HG03095 (cell line): ENCODE measurements around the gene RNF180.
"Not testable (repeated sequence)": the region's sequence is repeated elsewhere in the genome, so short reads cannot be mapped to it uniquely, and the experiment has no call there.

ENCODE experiments used
- ATAC-seq: cut with Tn5 transposase; IDR thresholded peaks from one replicate; pipeline ENCODE4 v1.9.1; 2021; ENCODE audit warnings: moderate library complexity; ENCODE audit not compliant: unreplicated experiment

RNF180 gene

GRCh38 chr5:64273276-64273675 is 107.6 kb downstream of the RNF180 start:
- ATAC-seq: no peak

GRCh38 chr5:64285188-64286130 is 119.8 kb downstream of the RNF180 start:
- no peak for ATAC-seq

GRCh38 chr5:64286381-64286780 is 120.7 kb downstream of the RNF180 start:
- no peak for ATAC-seq

- not testable (repeated sequence) for ATAC-seq
Measured at GRCh38 chr5:64288496-64288895, 122.9 kb downstream of the RNF180 start.

- no peak for ATAC-seq
Measured at GRCh38 chr5:64292611-64293215, 127.1 kb downstream of the RNF180 start.

GRCh38 chr5:64295101-64295500 is 129.5 kb downstream of the RNF180 start:
- no peak for ATAC-seq

GRCh38 chr5:64298586-64298985 is 132.9 kb downstream of the RNF180 start:
- no peak for ATAC-seq

- ATAC-seq: no peak
Measured at GRCh38 chr5:64299805-64300204, 134.2 kb downstream of the RNF180 start.

- no peak for ATAC-seq
Measured at GRCh38 chr5:64301566-64301965, 135.9 kb downstream of the RNF180 start.

- ATAC-seq: no peak
Measured at GRCh38 chr5:64308135-64308534, 142.5 kb downstream of the RNF180 start.

- no peak for ATAC-seq
Measured at GRCh38 chr5:64312491-64312890, 146.8 kb downstream of the RNF180 start.

GRCh38 chr5:64315778-64316177 is 150.1 kb downstream of the RNF180 start:
- ATAC-seq: no peak

- no peak for ATAC-seq
Measured at GRCh38 chr5:64318175-64318574, 152.5 kb downstream of the RNF180 start.

- ATAC-seq: no peak
Measured at GRCh38 chr5:64323591-64323990, 157.9 kb downstream of the RNF180 start.

- ATAC-seq: no peak
Measured at GRCh38 chr5:64330728-64331231, 165.1 kb downstream of the RNF180 start.

- no peak for ATAC-seq
Measured at GRCh38 chr5:64331597-64332277, 166.1 kb downstream of the RNF180 start.

- ATAC-seq: no peak
Measured at GRCh38 chr5:64333886-64334285, 168.2 kb downstream of the RNF180 start.

GRCh38 chr5:64339769-64340168 is 174.1 kb downstream of the RNF180 start:
- ATAC-seq: no peak

- ATAC-seq: no peak
Measured at GRCh38 chr5:64340293-64340692, 174.7 kb downstream of the RNF180 start.

- ATAC-seq: no peak
Measured at GRCh38 chr5:64341340-64341739, 175.7 kb downstream of the RNF180 start.

- ATAC-seq: no peak
Measured at GRCh38 chr5:64344501-64344900, 178.9 kb downstream of the RNF180 start.
